Heart right ventricle (tissue), 16 donors: Measurements from ENCODE around the gene GJC3. TPM values are rescaled to one million over a fixed set of nuclear protein-coding genes. Genes with fewer than 3 reads are reported as not detected.

Source experiments
- ATAC-seq, 8 donors: fragments of 200-7000 bp; cut with Tn5 transposase; one replicate each; pipeline ENCODE4 v1.9.1; 2020; ENCODE audit warnings: mild to moderate bottlenecking in 8 of 8, moderate library complexity in 8 of 8, moderate number of reproducible peaks in 1 of 8
- DNase-seq, 2 donors: peaks; one replicate each; pipeline ENCODE4 v3.0.0-alpha.2; 2020
- H3K27ac ChIP-seq, 10 donors: fragments of 200-600 bp; sonication (generic) in 2 of 10; one replicate each; pipeline versions ENCODE4 v1.5.0 to v1.8.0; 2020 to 2022; ENCODE audit warnings: mild to moderate bottlenecking in 3 of 10
- H3K27me3 ChIP-seq, 7 donors: fragments of 200-600 bp; one replicate each; pipeline ENCODE4 v1.8.0; 2021 to 2022; ENCODE audit warnings: mild to moderate bottlenecking in 2 of 7
- H3K36me3 ChIP-seq, 9 donors: fragments of 200-600 bp; sonication (generic) in 1 of 9; one replicate each; pipeline versions ENCODE4 v1.5.0 to v1.8.0; 2020 to 2022; ENCODE audit warnings: mild to moderate bottlenecking in 2 of 9
- H3K4me1 ChIP-seq, 9 donors: fragments of 200-600 bp; sonication (generic) in 1 of 9; one replicate each; pipeline versions ENCODE4 v1.5.0 to v1.8.0; 2020 to 2022; ENCODE audit warnings: mild to moderate bottlenecking in 4 of 9
- H3K4me3 ChIP-seq, 10 donors: fragments of 200-600 bp; sonication (generic) in 2 of 10; one replicate each; pipeline versions ENCODE4 v1.5.0 to v1.8.0; 2020 to 2022; ENCODE audit warnings: mild to moderate bottlenecking in 7 of 10, moderate library complexity in 2 of 10
- H3K9me3 ChIP-seq, 11 donors: fragments of 200-600 bp in 10 of 11; sonication (generic) in 2 of 11; one replicate each; pipeline versions ENCODE4 v1.5.0 to v1.8.0; 2013 to 2022; ENCODE audit warnings: mild to moderate bottlenecking in 2 of 11, control low read depth in 1 of 11, moderate library complexity in 1 of 11
- WGBS, 2 donors: extraction: QIAGEN DNeasy Blood & Tissue Kit; methylation state at CpG; one replicate each; pipeline ENCODE4 v1.1.7; 2013; ENCODE audit warnings: inconsistent platforms in 1 of 2; 5-methylcytosine and 5-hydroxymethylcytosine counted together
- intact Hi-C, 10 donors: fragments of 100-400 bp; cut with DNase I; formaldehyde crosslinking; loops; one replicate each; pipeline versions ENCODE4 v1.11.1 to v1.14.2; 2022
- long read RNA-seq, 3 donors: library from polyadenylated mRNA; unstranded; transcript quantifications; one replicate each; pipeline ENCODE4 v2.0.0, GENCODE V29; 2020 to 2021
- polyA plus RNA-seq, 2 donors: library from polyadenylated mRNA; stranded (reverse); fragments of 200-250 nt; gene quantifications; one replicate each; pipeline ENCODE4 v1.2.3, GENCODE V29; 2013
- total RNA-seq, 10 donors: library from RNA; stranded (reverse); fragmentation: NEBNext Ultra II Directional in 3 of 10; extraction: Animal tissue kit (Norgen Biotek cat#: 25700) in 3 of 10; gene quantifications; one replicate each; pipeline versions ENCODE4 v1.2.1 to v1.2.4, GENCODE V29; 2021 to 2023
- TF ChIP-seq, protein P1 (sequence below), 9 donors: fragments of 200-600 bp; sonication (generic) in 2 of 9; IDR thresholded peaks; one replicate each; pipeline versions ENCODE4 v1.5.0 to v1.8.0; 2021 to 2022; ENCODE audit warnings: antibody characterized with exemption in 9 of 9, mild to moderate bottlenecking in 5 of 9, moderate library complexity in 1 of 9
- donor health status: Arrhythmogenic right ventricular cardiomyopathy.
- donor health status: ischemic (EF 13 %, LVEDD 7.1; RV severe dilation, severe dysfunction).
- donor health status: healthy with polysubstance abuse.
- donor health status: DM: no; HTN: yes; CAD: no.
- donor health status: DM: no; HTN: no; CAD: no.
- donor health status: ischemic (EF 25% LVEDD 6.9; RV normal size, moderate dysfunction).
- donor health status: ischemic (EF 25% LVEDD 5.7; RV mildly dilated, moderate dysfunction).
- donor health status: healthy.
- donor health status: DM: yes; HTN: yes; CAD: no.
- donor health status: Ischemic cardiomyopathy.
- donor health status: ischemic (EF 35%, LVEDD 5.7; RV mildly dilated, moderate dysfunction).
- donor health status: nonischemic (EF 11% LVEDD 7.7; RV severe dilation, severe dysfunction).
- donor health status: DM: yes; HTN: yes; CAD: no.
- donor health status: PGD.
- donor health status: ischemic (EF 29% LVEDD 5.4; RV normal size, mild dysfunction).
- donor health status: nonischemic (EF 23%, LVEDD 6.1; RV moderate dilation, normal function).

GJC3 gene
- total RNA-seq (under 1 TPM in 1 of 10 donors, not detected in 9; 0.44 TPM), polyA plus RNA-seq (under 1 TPM in 1 of 2 donors, not detected in 1; 0.29 TPM)
- long read RNA-seq, donor 1, result 0 reads
- long read RNA-seq, donor 2, result 0 reads
- long read RNA-seq, donor 3, result 0 reads

GRCh38 chr7:99928994-99929729, at the start of gene GJC3:
TSS of gene GJC3 (minus strand) at chr7:99929620. CDS start at chr7:99929620, 0 bp downstream.
- Histone ChIP-seq H3K9me3 (no peaks in the 10 kb centered on the region), H3K36me3 (no peaks in the 10 kb centered on the region), H3K4me3 (peak within 1 kb of the TSS in 8 of 10 donors; percentile 8 to 50 (median 42)), H3K27ac (peak within 1 kb of the TSS; percentile 14 to 79 (median 70)), H3K4me1 (peaks cover 4 to 21% (median 11%) of the 10 kb centered on the region in 9 donors), H3K27me3 (peaks cover 0 to 18% (median 0%) of the 10 kb centered on the region in 7 donors)
- DNase-seq, result peak; percentile 68 to 73
- intact Hi-C loops, result loop anchor here in 4 of 10 donors (5.0 to 10.0 kb wide), 4 partner anchors 46 to 126 kb away; partner anchors contain the start of gene AZGP1 (in 1 of the 4)
- peak; percentile 93 to 100 (median 96) for ATAC-seq
- 18% methylated on average over 22 of the region's 22 CpGs for WGBS, 2 donors
- TF ChIP-seq, protein P1, sequence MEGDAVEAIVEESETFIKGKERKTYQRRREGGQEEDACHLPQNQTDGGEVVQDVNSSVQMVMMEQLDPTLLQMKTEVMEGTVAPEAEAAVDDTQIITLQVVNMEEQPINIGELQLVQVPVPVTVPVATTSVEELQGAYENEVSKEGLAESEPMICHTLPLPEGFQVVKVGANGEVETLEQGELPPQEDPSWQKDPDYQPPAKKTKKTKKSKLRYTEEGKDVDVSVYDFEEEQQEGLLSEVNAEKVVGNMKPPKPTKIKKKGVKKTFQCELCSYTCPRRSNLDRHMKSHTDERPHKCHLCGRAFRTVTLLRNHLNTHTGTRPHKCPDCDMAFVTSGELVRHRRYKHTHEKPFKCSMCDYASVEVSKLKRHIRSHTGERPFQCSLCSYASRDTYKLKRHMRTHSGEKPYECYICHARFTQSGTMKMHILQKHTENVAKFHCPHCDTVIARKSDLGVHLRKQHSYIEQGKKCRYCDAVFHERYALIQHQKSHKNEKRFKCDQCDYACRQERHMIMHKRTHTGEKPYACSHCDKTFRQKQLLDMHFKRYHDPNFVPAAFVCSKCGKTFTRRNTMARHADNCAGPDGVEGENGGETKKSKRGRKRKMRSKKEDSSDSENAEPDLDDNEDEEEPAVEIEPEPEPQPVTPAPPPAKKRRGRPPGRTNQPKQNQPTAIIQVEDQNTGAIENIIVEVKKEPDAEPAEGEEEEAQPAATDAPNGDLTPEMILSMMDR (IDR thresholded peaks at IDR 0.05), result peak; percentile 12 to 75 (median 55)

DNA sequence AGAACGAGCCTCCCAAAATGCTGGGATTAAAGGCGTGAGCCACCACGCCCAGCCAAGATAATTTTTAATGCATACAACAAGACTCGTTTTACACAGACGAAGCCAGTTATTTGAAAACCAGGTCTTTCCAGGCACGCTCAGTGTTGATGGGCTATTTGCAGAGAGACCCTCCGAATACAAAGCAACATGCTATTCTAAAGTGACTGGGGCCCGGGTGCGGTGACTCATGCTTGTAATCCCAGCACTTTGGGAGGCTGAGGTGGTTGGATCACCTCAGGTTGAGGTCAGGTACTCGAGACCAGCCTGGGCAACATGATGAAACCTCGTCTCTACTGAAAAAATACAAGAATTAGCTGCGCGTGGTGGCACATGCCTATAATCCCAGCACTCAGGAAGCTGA, 47.2 kb upstream of the GJC3 start:
- 84 to 88% methylated on average over 13 of the region's 13 CpGs for WGBS, 2 donors
- no peak for ATAC-seq

GRCh38 chr7:99975782-99976521, 46.5 kb upstream of the GJC3 start, which contains the start of gene AZGP1:
TSS of gene AZGP1 (minus strand) at chr7:99976031. CDS start at chr7:99976020, 11 bp downstream.
- intact Hi-C loops, result loop anchor here in 1 of 10 donors (10.0 kb wide), 1 partner anchor 51 kb away; the partner anchor contains the start of gene GJC3
- DNase-seq, result peak; percentile 44 to 58
- Histone ChIP-seq H3K9me3 (peaks cover 0 to 3% (median 0%) of the 10 kb centered on the region in 11 donors), H3K27me3 (peaks cover 0 to 7% (median 2%) of the 10 kb centered on the region in 7 donors), H3K27ac (peak within 1 kb of the TSS in 8 of 10 donors; percentile 9 to 74 (median 58)), H3K4me3 (peak within 1 kb of the TSS in 8 of 10 donors; percentile 8 to 36 (median 20)), H3K36me3 (no peaks in the 10 kb centered on the region), H3K4me1 (no peaks in the 10 kb centered on the region)
- ATAC-seq, result peak; percentile 78 to 96 (median 90)
- 51 to 58% methylated on average over 5 of the region's 5 CpGs for WGBS, 2 donors
- TF ChIP-seq, protein P1 (IDR thresholded peaks at IDR 0.05), result no peak

More for the DNA sequence above, 47.2 kb upstream of the GJC3 start:
- intact Hi-C loops, result loop anchor here in 1 of 10 donors (10.0 kb wide), 1 partner anchor 52 kb away; the partner anchor contains the start of gene GJC3
- H3K4me3 ChIP-seq, result no peak overlapping the region
- TF ChIP-seq, protein P1 (IDR thresholded peaks at IDR 0.05), result no peak
- no peaks in the 10 kb centered on the region for H3K36me3 ChIP-seq
- H3K27me3 ChIP-seq, result peaks cover 0 to 7% (median 2%) of the 10 kb centered on the region in 7 donors
- DNase-seq, result no peak
- no peaks in the 10 kb centered on the region for H3K4me1 ChIP-seq
- H3K27ac ChIP-seq, result peak overlapping the region in 3 of 10 donors; percentile 44 to 74 (median 58)
- H3K9me3 ChIP-seq, result peaks cover 0 to 3% (median 0%) of the 10 kb centered on the region in 11 donors
